GM19324 (cell line): Measurements from ENCODE around the gene THSD4.

Experiments
- ATAC-seq: cut with Tn5 transposase; IDR thresholded peaks from one replicate; pipeline ENCODE4 v1.9.1; 2021; ENCODE audit warnings: mild to moderate bottlenecking, moderate library complexity; ENCODE audit not compliant: unreplicated experiment, low FRiP score

Gene THSD4

DNA sequence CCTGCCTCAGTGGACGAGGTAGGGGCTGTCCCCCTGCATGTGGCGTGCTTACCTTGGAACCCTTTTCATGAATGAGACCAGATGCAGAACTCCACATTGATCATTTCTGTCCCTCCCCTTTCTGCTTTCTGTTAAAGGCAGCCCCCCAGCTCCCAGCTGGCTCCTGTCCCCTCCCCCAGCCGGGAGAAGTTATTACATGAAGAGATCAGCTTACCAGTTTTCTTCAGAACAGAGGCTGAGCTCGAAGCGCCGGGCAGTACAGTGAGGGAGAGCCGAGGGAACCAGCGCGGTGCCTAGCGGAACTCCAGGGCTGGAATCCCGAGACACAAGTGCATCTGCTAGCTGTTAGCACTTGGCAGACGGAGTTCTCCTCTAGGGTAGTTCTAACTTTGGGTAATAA lies 431.7 kb downstream of the THSD4 start:
- ATAC-seq = no peak

DNA sequence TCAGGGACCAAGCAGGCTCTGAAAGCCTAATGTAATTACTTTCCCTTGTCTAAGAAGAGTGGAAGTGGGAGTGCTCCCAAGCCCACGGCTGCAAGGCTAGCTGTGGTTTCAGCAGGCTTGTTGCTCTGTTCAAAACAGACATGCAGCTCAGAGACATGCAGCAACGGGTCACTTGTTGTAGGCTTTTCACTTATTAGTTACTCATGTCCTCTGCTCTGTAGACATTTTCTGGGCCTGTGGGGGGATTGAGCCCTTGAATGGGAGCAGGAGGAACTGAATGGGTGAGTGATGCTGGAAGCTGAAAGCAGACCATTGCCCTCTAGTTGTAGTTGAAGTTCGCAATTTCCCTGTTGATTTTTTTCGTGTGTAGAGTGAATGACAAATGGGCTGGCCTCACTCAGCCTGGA lies 433.1 kb downstream of the THSD4 start:
- ATAC-seq = no peak

DNA sequence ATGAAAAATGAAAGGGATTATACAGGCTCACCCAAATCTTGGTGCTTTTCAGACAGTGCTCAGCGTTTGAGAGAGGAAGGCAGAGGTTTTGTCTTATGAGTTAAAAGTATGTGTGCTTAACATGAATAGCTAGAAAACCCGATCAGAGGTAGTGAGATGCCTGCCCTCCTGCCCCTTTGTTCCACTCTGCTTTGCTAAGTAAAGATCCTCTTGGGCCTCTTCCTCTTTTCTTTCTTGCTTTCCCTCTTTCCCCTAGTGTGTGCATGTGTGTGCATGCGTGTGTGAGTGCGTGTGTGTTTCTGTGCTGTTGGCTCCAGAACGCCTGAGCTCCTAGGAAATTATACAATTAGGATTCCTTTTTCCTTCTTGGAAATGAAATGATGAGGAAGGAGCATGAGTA lies 433.8 kb downstream of the THSD4 start:
- no peak for ATAC-seq

DNA sequence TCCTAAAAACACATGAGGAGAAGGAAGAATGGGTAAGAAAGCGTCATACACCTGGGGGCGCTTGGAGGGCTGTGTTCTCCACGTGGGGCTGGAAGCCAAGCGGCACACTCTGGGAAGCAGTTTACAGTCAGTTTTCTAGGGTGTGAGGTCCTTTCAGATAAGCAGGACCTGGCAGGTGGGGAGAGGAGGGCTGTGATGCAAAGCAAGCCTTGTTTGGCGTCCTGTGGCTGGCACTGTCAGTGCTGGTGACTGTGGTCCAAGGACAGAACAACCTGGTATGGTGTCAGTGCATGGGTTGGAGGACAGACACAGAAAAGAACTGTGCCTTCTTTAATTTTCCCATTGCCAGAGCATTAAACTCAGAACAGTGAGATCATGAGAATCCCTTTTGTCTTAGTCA lies 434.4 kb downstream of the THSD4 start:
- ATAC-seq = no peak

DNA sequence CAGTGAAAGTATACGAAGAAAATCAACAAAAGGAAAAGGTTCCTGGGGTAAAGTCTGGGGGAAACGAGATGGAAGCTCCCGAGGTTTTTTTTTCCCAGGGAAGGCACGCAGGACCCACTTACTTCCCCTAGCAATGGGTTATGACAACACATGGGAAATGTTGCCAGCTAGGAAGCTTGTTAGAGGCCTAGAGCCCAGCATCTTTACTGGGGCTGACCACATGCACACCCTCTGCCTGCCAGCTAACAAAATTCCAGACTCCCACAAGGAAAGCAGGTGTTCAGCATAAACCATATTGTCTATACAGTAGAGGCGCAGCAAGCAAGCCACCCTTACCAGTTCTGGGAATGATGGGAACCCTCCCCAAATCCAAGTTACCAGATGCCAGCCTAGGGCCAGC lies 436.3 kb downstream of the THSD4 start:
- no peak for ATAC-seq

DNA sequence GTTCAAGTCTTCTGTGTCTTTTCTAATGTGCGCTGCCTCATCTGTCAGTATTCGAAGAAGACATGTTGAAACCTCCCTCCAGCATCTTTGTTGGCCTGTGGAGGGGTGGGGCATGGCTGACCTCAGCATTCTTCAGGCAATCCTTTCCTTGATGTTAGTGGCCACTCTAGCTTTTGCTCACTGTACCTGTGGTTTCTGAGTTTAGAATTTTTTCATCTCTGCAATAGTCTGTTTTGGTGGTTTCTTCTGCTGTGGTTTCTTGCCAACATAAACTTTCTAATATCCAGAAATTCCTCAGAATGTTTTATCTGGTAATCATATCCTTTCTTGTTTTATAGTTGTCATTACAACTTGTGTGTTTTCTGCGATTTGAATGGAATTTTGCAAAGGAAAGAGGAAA lies 443.8 kb downstream of the THSD4 start:
- no peak for ATAC-seq

DNA sequence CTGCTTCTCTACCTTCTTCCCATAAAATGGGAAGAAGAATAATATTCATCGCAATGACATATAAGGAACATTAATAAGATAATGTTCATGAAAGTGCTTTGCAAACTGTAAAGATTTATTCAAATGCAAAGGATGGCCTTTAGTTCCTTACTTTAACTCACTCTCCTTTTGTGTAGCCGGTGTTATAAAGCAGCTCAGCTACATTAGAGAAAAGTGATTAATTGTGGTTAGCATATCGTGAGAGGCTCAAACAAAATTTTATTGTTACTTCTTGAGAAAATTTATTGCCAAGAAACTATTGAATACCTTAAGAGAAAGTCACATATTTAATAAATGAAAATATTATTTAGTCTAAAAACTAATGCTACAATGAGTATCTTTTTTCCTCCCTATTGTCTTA lies 444.3 kb downstream of the THSD4 start:
- ATAC-seq = no peak

DNA sequence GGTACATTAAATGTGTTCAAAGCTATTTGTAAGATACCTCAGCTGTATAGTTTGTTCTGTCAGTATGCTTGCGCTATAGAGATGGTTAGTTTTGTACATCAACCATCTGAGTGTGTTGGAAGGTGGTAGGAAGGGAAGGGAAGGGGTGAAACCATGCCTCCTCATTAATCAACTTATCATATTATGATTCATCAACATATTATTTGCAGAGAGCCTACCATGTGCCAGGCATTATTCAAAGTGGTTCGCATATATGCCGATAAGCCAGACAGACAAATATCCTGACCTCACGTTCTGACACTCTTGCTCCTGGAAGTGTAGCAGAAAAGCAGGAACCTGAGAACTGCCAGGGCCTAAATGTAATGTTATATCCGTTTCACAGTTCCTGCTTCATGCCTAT lies 447.0 kb downstream of the THSD4 start:
- no peak for ATAC-seq

DNA sequence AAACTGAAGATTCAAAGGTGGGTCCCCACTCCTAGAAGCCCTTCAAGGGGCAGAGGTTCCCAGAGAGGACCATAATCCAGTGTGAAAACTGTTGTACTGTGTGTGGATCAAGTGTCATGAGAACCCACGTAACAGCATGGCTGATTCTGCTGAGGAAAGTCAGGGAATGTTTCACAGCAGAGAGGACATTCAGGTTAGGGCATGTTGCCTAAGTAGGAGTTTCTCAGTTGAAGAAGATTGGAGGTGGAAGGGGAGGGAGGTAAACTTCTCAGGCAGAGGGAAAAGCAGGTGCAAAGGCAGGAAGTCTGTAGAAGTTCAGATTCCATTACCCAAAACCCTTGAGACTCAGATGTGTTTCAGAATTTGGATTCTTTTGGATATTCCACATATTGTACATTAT lies 448.9 kb downstream of the THSD4 start:
- no peak for ATAC-seq

DNA sequence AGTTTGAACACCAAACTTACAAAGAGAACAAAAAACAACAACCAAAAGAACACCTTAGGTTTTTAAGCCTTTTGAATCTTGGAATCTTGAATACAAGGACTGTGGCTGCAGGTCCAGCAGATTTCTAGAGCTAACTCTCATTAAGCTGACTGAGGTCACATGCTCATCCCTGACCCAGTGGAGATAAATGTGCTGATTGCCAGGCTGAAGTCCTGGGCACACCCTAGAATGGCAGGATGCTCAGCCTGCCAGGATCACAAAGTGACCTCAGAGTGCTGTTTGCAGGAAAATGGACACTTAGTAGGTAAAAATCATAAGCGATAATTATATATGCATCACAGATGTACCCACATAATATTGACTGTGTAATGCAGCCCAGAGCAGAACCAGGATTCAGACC lies 449.7 kb downstream of the THSD4 start:
- ATAC-seq = no peak

DNA sequence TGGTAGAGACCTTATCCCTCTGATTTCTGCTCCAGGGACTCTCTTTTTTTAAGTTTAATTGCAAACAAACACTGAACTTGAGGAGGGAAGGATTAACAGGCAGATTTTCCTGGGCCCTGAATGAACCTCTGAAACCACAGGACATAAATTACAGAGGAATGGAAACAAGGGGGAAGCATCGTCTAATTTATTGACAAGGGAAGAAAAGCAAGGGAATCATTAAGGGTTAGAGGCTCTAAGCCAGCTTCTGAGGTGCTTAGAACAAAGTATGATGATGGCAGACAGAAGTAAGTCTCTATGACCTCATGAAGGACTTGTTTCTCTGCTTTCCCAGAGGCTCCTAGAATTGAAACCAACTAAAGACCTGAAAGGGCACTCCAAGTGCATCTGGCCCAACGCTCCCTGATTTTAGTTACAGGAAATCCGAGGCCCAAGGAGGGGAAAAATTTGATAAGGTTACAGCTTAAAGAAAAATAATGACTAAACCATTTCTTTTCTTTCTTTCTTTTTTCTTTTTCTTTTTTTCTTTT lies 450.4 kb downstream of the THSD4 start:
- no peak for ATAC-seq

DNA sequence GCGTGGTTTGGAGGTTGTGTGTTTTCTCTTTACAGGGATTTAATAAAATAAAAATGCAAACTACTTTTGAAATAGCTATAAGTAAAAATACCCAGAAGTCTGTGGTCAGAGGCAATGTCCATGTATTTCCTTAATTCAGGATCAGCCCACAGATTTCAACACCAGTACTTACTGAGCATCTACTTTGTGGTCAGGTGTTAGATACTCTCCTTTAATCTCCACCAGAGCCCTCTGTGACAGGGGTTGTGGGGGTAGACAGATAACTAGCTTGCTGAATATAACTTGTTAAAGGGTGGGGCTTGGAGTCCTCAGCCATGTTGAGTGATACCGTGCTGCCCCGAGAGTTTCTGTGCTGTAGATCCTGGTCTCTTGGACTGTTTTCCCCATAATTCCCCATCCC lies 451.0 kb downstream of the THSD4 start:
- no peak for ATAC-seq

DNA sequence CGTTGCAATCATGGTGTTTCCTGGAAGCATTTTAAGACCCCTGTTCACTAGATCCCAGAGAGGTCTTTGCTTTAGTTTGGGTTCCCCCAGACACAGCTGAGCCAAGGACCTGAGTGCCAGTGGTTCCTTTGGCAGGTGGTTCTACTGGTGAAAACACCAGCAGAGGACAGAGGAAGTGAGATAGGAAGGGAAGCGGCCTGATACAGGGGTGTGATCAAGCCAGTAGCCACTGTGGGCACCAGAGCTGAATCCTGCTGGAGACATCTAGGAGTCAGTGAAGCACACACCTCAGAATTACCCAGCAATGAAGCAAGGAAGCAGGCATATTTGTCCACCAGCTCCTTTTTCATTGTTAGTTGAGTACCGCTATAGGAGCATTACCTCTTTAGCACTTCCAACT lies 451.9 kb downstream of the THSD4 start:
- no peak for ATAC-seq

DNA sequence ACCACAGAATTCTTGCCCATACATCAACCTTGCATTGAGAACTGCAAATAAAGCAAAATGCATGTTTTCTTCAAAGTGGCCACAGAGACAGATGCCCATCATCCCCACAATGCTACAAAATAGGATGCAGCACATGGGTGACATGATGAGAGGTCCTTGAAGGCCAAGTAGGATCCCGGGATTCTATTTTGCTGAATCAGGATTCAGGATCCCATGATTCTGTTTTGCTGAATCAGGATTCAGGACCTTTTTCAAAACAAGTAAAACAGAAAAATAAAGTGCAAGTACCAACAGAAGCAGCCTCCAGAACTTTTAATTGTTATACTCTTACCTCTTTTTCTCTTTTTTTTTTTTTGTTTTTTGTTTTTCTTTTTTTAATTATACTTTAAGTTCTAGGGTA lies 453.0 kb downstream of the THSD4 start:
- no peak for ATAC-seq

DNA sequence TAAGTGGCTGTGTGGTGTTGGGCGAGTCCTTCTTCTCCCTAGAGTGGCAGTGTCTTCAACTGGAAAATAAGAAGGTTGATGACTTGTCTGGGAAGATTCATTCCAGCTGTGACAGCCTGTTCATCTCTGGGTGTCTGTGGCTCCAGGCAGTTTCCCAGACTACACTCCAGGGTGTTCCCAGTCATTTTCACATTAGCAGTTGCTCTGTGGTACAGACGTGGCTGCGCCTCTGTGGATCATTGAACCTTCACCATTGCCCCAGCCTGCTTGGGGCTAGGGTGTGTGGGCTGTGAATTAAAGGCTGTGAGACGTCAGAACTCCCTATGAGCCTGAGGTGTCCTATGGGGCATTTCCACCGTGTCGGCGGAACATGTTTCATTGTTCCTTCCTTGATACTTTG lies 455.5 kb downstream of the THSD4 start:
- ATAC-seq = no peak

DNA sequence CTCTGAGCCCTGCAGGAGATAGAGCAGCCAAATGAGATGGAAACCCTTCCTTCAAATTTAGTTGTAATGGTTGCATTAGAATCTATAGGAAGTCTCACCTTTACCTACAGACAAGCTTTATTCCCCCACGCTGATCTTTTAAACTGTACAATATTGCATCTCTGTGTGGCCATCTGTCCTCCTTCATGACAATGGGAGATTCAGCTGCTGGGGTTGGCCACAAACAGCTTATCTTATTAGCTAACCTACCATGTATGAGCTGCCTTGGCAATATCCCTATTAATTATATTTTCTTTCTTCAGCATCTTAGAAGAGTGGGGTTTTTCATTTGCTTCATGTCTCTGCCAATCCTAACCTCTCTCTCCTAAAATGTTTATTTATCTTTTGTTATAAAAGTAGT lies 456.4 kb downstream of the THSD4 start:
- ATAC-seq = no peak

DNA sequence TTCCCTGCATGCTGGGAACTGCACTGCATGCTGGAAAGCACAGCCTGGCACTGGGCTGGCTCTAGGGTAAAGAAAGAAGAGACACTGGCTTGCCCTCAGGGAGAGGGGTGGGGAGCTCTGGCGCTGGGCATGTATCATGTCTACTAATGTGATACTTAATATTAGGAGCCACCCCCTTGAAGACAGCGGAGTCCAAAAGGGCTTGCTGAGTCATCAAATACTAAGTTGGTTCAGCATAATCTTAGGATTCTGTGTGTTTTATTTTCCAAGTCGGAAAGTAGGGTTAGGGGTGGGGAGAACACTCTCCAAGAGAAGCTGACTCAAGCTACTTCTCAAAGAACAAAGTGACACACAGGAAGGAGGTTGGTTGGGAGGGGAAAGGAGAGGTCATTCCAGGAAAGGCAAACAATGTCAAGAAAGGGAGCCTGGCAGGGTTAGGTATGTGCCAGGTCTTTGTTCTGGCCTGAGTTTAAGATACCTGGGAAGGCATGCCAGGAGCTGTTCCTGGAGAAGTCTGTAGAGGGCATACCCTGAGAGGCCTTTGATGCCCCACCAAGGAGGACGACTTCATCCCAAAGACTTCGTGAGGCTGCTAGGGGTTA lies 457.3 kb downstream of the THSD4 start:
- ATAC-seq = no peak

DNA sequence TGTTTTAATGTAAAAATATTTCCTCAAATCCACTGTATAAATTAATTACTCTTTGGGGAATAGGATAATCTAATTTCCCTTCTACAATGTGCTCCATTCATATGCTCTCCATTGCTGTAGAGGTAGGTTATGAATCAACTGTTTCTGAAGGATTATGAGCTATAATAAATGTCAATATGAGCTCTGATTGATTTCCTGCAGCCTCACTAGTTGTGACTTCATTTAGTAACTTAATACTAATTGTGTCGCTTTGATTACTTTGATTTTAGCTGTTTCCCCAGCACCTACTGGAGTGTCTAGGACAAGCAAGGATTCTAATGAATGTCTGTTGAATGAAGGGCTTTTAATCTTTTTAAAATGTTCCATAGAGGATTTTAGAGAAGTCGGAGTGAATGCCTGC lies 458.3 kb downstream of the THSD4 start:
- ATAC-seq = no peak

DNA sequence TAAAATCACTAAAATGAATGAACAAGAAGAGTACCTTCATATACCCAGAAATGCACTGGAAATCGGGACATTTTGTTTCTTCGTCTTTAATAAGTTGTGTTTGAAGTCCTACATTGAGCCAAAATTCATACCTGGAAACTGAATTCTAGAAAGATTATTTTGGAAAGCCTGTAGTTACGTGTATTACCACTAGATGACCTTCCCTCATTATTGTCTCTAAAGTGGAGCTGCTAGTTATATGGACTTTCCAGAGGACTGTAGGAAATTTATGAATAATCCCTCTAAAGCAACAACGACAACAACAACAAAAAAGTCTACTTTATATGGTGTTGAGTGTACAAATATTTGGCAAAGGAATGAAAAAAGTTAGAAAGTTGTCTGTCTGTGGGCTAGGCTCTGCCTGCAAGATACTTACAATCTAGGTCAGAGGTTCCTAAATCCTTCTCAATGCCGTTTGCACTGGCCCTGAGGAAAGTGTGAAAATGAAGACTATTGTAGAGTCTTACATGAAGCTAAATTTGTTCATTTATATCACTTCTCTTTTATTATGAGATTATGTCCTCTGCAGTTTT lies 460.3 kb downstream of the THSD4 start:
- ATAC-seq = no peak

DNA sequence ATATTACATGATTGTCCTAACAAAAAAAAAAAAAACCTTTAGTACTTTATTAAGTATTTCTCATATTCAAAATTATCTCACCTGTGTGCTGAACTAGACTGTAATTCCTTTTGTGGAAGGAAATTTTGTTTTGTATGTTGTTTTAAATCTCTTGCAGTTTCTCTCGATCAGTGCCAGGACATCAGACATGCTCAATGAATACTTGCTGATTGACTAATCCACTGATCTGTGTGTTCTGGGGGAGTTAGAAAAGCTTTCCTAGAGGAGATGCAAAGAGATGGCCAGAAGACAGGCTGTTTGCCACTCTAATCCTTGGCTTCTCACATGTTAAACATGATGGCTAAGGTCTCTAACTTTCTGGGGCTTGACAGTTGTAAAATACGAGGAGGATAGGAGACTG lies 461.8 kb downstream of the THSD4 start:
- ATAC-seq = no peak

DNA sequence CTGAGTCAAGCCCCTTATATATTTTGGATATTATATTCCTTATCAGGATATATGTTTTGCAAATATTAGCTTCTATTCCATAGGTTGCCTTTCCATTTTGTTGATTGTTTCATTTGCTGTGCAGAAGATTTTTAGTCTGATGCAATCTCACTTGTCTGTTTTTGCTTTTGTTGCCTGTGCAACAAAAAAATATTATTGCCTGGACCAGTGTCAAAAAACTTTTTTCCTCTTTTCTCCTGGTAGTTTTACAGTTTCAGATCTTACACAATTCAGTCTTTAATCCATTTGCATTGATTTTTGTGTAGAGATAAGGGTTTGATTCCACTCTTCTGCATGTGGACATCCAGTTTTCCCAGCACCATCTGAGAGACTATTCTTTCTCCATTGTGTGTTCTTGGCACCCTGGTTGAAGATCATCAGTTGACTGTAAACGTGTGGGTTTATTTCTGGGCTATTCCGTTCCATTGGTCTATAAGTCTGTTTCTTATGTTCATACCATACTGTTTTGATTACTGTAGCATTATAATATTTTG lies 466.2 kb downstream of the THSD4 start:
- no peak for ATAC-seq

DNA sequence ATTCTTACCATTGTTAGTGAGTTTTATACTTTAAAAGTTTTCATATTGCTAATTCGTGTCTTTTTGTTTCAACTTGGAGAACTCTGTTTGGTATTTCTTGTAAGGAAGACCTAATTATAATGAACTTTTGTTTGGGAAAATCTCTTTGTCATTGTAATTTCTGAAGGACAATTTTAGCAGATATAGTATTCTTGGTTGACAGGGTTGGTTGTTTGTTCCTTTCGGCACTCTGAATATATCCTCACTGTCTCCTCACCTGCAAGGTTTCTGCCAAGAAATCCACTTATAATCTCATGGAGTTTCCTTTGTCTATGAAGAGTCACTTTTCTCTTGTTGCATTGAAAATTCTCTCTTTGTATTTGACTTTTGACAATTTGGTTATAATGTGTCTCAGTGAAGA lies 469.9 kb downstream of the THSD4 start:
- ATAC-seq = no peak
